SK-N-SH (cell line): ENCODE measurements around the gene NKX6-2. TPM values are rescaled to one million over a fixed set of nuclear protein-coding genes. Genes with fewer than 3 reads are reported as not detected.

Experiments
- CTCF ChIA-PET: fragments of 300-600, 350-600 bp; formaldehyde crosslinking; extraction: SDS; loops from one replicate; lab custom pipeline; 2021; lab: Yijun Ruan, JAX
- POLR2A ChIA-PET: fragments of 350-600 bp; sonication (Branson Sonifier 250); formaldehyde crosslinking; extraction: SDS; loops from one replicate; lab custom pipeline; 2020; ENCODE audit warnings: antibody characterized with exemption, inconsistent platforms; lab: Yijun Ruan, JAX
- DNase-seq: peaks from one replicate; pipeline ENCODE4 v3.0.0; 2012
- H2AFZ ChIP-seq: fragments of 200-600 bp; sonication (generic); 2 replicates; pipeline ENCODE4 v1.8.1; 2016; ENCODE audit warnings: antibody characterized with exemption, mild to moderate bottlenecking, low read depth
- H3F3A ChIP-seq: fragments of 200-600 bp; sonication (generic); replicated peaks from 2 replicates; pipeline ENCODE3; 2016; ENCODE audit warnings: antibody characterized with exemption, mild to moderate bottlenecking; ENCODE audit not compliant: insufficient read depth
- H3K27ac ChIP-seq, 2 experiments: fragments of 200-500 bp in 1 of 2; fragments of 200-600 bp in 1 of 2; sonication (Bioruptor generic) in 1 of 2; sonication (generic), shearing (Covaris generic) in 1 of 2; 2 replicates each; pipeline versions ENCODE4 v1.5.1 to v1.6.1; 2014 to 2016; ENCODE audit warnings: low read depth in 2 of 2, inconsistent platforms in 1 of 2, low read length in 1 of 2, mild to moderate bottlenecking in 1 of 2, mixed read lengths in 1 of 2
- H3K27me3 ChIP-seq: fragments of 200-600 bp; sonication (generic), shearing (Covaris generic); 2 replicates; pipeline ENCODE4 v1.6.1; 2016; ENCODE audit warnings: mixed run types; ENCODE audit not compliant: insufficient read depth
- H3K36me3 ChIP-seq, 2 experiments: fragments of 200-500 bp in 1 of 2; fragments of 200-600 bp in 1 of 2; sonication (Bioruptor generic) in 1 of 2; sonication (generic) in 1 of 2; replicated peaks in 1 of 2; 2 replicates each; pipeline versions ENCODE3 to v1.5.1; 2014 to 2016; ENCODE audit warnings: low read length in 1 of 2, mild to moderate bottlenecking in 1 of 2; ENCODE audit not compliant: insufficient read depth in 2 of 2, control insufficient read depth in 1 of 2
- H3K4me1 ChIP-seq, 2 experiments: fragments of 200-500 bp in 1 of 2; fragments of 200-600 bp in 1 of 2; sonication (Bioruptor generic) in 1 of 2; sonication (generic), shearing (Covaris generic) in 1 of 2; 2 replicates each; pipeline versions ENCODE4 v1.5.1 to v1.6.1; 2014 to 2016; ENCODE audit warnings: low read depth in 1 of 2, low read length in 1 of 2, mixed run types in 1 of 2; ENCODE audit not compliant: insufficient read depth in 2 of 2, control insufficient read depth in 1 of 2
- H3K4me2 ChIP-seq: fragments of 200-600 bp; sonication (generic), shearing (Covaris generic); 2 replicates; pipeline ENCODE4 v1.6.1; 2017; ENCODE audit warnings: mixed run types
- H3K4me3 ChIP-seq, 2 experiments: fragments of 200-500 bp in 1 of 2; fragments of 200-600 bp in 1 of 2; sonication (Bioruptor generic) in 1 of 2; sonication (generic), shearing (Covaris generic) in 1 of 2; 2 replicates each; pipeline versions ENCODE4 v1.5.1 to v1.8.1; 2014 to 2016; ENCODE audit warnings: low read depth in 2 of 2, inconsistent platforms in 1 of 2, low read length in 1 of 2, mild to moderate bottlenecking in 1 of 2, mixed read lengths in 1 of 2, moderate library complexity in 1 of 2
- H3K79me2 ChIP-seq: fragments of 200-600 bp; sonication (generic); 2 replicates; pipeline ENCODE4 v1.8.1; 2017; ENCODE audit warnings: mild to moderate bottlenecking; ENCODE audit not compliant: insufficient read depth
- H3K9ac ChIP-seq: fragments of 200-600 bp; sonication (generic); 2 replicates; pipeline ENCODE4 v1.6.1; 2017; ENCODE audit warnings: mixed run types
- H3K9me2 ChIP-seq: fragments of 200-600 bp; sonication (generic); 2 replicates; pipeline ENCODE4 v1.6.1; 2017; ENCODE audit warnings: mixed run types
- H3K9me3 ChIP-seq: fragments of 200-600 bp; sonication (generic); 2 replicates; pipeline ENCODE4 v1.6.1; 2017; ENCODE audit warnings: mixed run types, mild to moderate bottlenecking, moderate library complexity
- H4K20me1 ChIP-seq: fragments of 200-600 bp; sonication (generic); 2 replicates; pipeline ENCODE4 v1.6.1; 2017; ENCODE audit warnings: mild to moderate bottlenecking, mixed run types; ENCODE audit not compliant: insufficient read depth
- CHD2 ChIP-seq: fragments of 150-350 bp; IDR thresholded peaks from 2 replicates; pipeline ENCODE4 v1.6.1; 2018; ENCODE audit warnings: low read length; ENCODE audit not compliant: partially characterized antibody
- EZH2phosphoT487 ChIP-seq: fragments of 200-600 bp; sonication (generic); IDR thresholded peaks from 2 replicates; pipeline ENCODE4 v1.6.1; 2017; ENCODE audit warnings: low read depth, mixed run types, mild to moderate bottlenecking, antibody characterized with exemption, moderate library complexity, borderline replicate concordance
- FOSL2 ChIP-seq: IDR thresholded peaks from 2 replicates; pipeline ENCODE4 v1.4.0; 2012; ENCODE audit warnings: low read depth, mild to moderate bottlenecking, moderate library complexity, borderline replicate concordance
- FOXJ3 ChIP-seq: sonication (generic); formaldehyde crosslinking; IDR thresholded peaks from 2 replicates; pipeline ENCODE4 v1.5.1; 2020; ENCODE audit warnings: mild to moderate bottlenecking, missing genetic modification reagents
- FOXM1 ChIP-seq: IDR thresholded peaks from 2 replicates; pipeline ENCODE4 v1.4.0; 2012; ENCODE audit warnings: low read depth, mild to moderate bottlenecking
- GATA2 ChIP-seq: sonication (generic); formaldehyde crosslinking; IDR thresholded peaks from 2 replicates; pipeline ENCODE4 v1.5.0; 2020; ENCODE audit warnings: mild to moderate bottlenecking, missing genetic modification reagents
- NFIC ChIP-seq: IDR thresholded peaks from 2 replicates; pipeline ENCODE4 v1.4.0; 2012; ENCODE audit warnings: borderline replicate concordance
- NRF1 ChIP-seq: IDR thresholded peaks from 2 replicates; pipeline ENCODE4 v1.6.1; 2012; ENCODE audit warnings: low read depth, mild to moderate bottlenecking, low read length
- RAD21 ChIP-seq: IDR thresholded peaks from 2 replicates; pipeline ENCODE4 v1.6.1; 2012; ENCODE audit warnings: mild to moderate bottlenecking, low read length
- RCOR1 ChIP-seq: fragments of 150-350 bp; IDR thresholded peaks from 2 replicates; pipeline ENCODE4 v1.6.1; 2017; ENCODE audit warnings: antibody characterized with exemption, low read length
- TCF12 ChIP-seq: IDR thresholded peaks from 2 replicates; pipeline ENCODE4 v1.4.0; 2012
- TEAD4 ChIP-seq: IDR thresholded peaks from 2 replicates; pipeline ENCODE4 v1.4.0; 2012; ENCODE audit warnings: mild to moderate bottlenecking, borderline replicate concordance; ENCODE audit not compliant: insufficient read depth
- WGBS: methylation state at CpG from one replicate; pipeline ENCODE4 v1.1.6; 2017; ENCODE audit warnings: low lambda C conversion rate; 5-methylcytosine and 5-hydroxymethylcytosine counted together
- polyA plus RNA-seq, 3 experiments: library from polyadenylated mRNA; depleted of rRNA; stranded (reverse); fragments of >200 nt; gene quantifications; 2 replicates each; pipeline ENCODE4 v1.2.3, GENCODE V29; 2012
- TF ChIP-seq, protein P1 (sequence below): IDR thresholded peaks from 2 replicates; pipeline ENCODE4 v1.4.0; 2012; ENCODE audit warnings: low read depth, borderline replicate concordance
- TF ChIP-seq, protein P2 (sequence below): IDR thresholded peaks from 2 replicates; pipeline ENCODE4; 2012
- TF ChIP-seq, protein P3 (sequence below): fragments of 200-600 bp; sonication (generic); IDR thresholded peaks from 2 replicates; pipeline ENCODE4 v1.6.1; 2017; ENCODE audit warnings: antibody characterized with exemption, mild to moderate bottlenecking, moderate library complexity
- TF ChIP-seq, protein P4 (sequence below): IDR thresholded peaks from 2 replicates; pipeline ENCODE4 v1.4.0; 2012; ENCODE audit warnings: low read depth, borderline replicate concordance

NKX6-2 gene
- polyA plus RNA-seq, 1 of the 3 experiments (the other 2 are of a cell fraction): not detected

DNA sequence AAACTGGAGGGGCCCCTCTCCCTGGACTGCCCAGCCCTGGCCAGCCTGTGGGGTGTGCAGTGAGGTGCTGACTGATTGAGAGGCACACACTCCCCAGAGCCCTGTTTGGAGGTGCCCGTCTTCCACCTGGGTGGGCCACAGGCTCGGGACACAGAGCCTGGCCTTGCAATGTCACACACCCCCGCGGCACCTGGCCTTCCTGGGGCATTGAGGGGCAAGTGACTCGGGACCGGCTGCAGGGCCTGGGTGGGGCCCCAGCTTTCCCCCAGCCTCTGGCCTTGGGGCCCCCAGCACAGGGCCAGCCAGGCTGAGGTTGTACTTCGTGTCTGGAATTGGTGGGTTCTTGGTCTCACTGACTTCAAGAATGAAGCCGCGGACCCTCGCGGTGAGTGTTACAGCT, 13.9 kb upstream of the NKX6-2 start:
- ChIA-PET CTCF (no interaction called here), POLR2A (no interaction called here)
- Histone ChIP-seq H3K79me2 (no peaks in the 10 kb centered on the region), H2AFZ (no peak overlapping the region), H3K27me3 (no peaks in the 10 kb centered on the region; the same call in 1 of the 2 replicates), H3K36me3 (no peaks in the 10 kb centered on the region), H3K27ac (no peak overlapping the region), H3K4me3 (no peak overlapping the region), H3K9me3 (no peaks in the 10 kb centered on the region), H3F3A (no peaks in the 10 kb centered on the region), H3K4me2 (no peak overlapping the region), H3K9me2 (no peaks in the 10 kb centered on the region), H3K9ac (no peak overlapping the region), H3K4me1 (peaks cover 0 to 9% of the 10 kb centered on the region in 2 experiments; a peak in 1 of 4 replicates), H4K20me1 (no peaks in the 10 kb centered on the region)
- no peak for DNase-seq
- TF ChIP-seq FOXJ3 (CRISPR knock-in tag) (no peak), FOSL2 (no peak), TCF12 (no peak), NFIC (no peak), NRF1 (no peak), TEAD4 (no peak), EZH2phosphoT487 (no peak)
- TF ChIP-seq, protein P1, sequence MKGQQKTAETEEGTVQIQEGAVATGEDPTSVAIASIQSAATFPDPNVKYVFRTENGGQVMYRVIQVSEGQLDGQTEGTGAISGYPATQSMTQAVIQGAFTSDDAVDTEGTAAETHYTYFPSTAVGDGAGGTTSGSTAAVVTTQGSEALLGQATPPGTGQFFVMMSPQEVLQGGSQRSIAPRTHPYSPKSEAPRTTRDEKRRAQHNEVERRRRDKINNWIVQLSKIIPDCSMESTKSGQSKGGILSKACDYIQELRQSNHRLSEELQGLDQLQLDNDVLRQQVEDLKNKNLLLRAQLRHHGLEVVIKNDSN: no peak
- no CpG with 5 or more reads among the region's 11 CpGs for WGBS

DNA sequence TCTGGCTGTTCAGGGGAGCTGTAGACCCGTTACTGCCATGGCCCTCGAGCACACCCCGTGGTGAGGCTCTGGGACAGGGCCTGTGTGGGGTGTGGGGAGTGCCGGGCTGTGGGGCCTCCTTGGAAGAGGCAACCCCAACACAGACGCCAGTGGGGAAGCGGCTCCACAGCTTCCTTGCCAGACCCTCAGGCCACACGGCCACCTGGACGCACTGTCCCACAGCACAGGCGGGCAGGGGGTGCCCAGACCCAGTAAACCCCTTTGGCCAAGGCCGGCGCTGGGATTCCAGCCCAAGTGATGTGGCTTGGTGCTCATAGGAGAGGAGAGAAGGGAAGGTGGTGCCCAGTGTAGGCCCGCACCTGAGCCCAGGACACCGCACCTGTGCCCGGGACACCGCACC, 12.9 kb upstream of the NKX6-2 start:
- peaks cover under 1% of the 10 kb centered on the region; the same call in 1 of the 2 replicates for H3K27me3 ChIP-seq
- CTCF ChIA-PET: no interaction called here
- no peaks in the 10 kb centered on the region for H3F3A ChIP-seq
- POLR2A ChIA-PET: no interaction called here
- H3K4me2 ChIP-seq: no peak overlapping the region
- no peak overlapping the region for H3K27ac ChIP-seq
- no peaks in the 10 kb centered on the region for H4K20me1 ChIP-seq
- 78% methylated on average over 12 of the region's 15 CpGs for WGBS
- H3K9me2 ChIP-seq: no peaks in the 10 kb centered on the region
- no peaks in the 10 kb centered on the region for H3K79me2 ChIP-seq
- H3K9ac ChIP-seq: no peak overlapping the region
- no peaks in the 10 kb centered on the region for H3K36me3 ChIP-seq
- H3K4me1 ChIP-seq: peaks cover 0 to 18% of the 10 kb centered on the region in 2 experiments; a peak in 1 of 4 replicates
- H3K9me3 ChIP-seq: no peaks in the 10 kb centered on the region
- DNase-seq: no peak
- H2AFZ ChIP-seq: no peak overlapping the region
- no peak for TF ChIP-seq FOXM1
- no peak for TF ChIP-seq CHD2
- H3K4me3 ChIP-seq: no peak overlapping the region

DNA sequence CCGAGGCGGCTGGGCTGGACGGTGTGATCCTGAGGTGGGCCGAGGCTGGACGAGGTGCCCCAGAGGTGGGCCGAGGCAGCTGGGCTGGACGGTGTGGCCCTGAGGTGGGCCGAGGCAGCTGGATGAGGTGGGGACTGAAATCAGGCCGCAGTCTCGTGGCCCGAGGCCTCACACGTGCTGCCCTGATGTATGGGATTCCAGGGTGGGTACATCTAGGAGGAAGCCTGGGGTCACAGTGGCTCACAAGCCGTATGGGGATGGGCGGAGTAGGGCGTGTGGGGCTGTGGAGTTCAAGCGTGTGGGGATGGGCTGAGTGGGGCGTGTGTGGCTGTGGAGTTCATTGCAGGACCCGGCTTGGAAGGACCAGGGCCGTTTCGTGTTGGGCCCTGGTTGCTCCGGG, 12.5 kb upstream of the NKX6-2 start:
- CTCF ChIA-PET: interaction anchor here (1.3 kb wide), 1 partner anchor 144 kb away, joined by 5 read pairs; no protein-coding TSS in a partner anchor
- POLR2A ChIA-PET: no interaction called here
- TF ChIP-seq, protein P2, sequence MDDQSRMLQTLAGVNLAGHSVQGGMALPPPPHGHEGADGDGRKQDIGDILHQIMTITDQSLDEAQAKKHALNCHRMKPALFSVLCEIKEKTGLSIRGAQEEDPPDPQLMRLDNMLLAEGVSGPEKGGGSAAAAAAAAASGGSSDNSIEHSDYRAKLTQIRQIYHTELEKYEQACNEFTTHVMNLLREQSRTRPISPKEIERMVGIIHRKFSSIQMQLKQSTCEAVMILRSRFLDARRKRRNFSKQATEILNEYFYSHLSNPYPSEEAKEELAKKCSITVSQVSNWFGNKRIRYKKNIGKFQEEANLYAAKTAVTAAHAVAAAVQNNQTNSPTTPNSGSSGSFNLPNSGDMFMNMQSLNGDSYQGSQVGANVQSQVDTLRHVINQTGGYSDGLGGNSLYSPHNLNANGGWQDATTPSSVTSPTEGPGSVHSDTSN: no peak
- TF ChIP-seq GATA2 (CRISPR knock-in tag) (no peak), RCOR1 (no peak), RAD21 (no peak), TEAD4 (no peak)
- TF ChIP-seq, protein P3, sequence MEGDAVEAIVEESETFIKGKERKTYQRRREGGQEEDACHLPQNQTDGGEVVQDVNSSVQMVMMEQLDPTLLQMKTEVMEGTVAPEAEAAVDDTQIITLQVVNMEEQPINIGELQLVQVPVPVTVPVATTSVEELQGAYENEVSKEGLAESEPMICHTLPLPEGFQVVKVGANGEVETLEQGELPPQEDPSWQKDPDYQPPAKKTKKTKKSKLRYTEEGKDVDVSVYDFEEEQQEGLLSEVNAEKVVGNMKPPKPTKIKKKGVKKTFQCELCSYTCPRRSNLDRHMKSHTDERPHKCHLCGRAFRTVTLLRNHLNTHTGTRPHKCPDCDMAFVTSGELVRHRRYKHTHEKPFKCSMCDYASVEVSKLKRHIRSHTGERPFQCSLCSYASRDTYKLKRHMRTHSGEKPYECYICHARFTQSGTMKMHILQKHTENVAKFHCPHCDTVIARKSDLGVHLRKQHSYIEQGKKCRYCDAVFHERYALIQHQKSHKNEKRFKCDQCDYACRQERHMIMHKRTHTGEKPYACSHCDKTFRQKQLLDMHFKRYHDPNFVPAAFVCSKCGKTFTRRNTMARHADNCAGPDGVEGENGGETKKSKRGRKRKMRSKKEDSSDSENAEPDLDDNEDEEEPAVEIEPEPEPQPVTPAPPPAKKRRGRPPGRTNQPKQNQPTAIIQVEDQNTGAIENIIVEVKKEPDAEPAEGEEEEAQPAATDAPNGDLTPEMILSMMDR: no peak
- TF ChIP-seq, protein P4, sequence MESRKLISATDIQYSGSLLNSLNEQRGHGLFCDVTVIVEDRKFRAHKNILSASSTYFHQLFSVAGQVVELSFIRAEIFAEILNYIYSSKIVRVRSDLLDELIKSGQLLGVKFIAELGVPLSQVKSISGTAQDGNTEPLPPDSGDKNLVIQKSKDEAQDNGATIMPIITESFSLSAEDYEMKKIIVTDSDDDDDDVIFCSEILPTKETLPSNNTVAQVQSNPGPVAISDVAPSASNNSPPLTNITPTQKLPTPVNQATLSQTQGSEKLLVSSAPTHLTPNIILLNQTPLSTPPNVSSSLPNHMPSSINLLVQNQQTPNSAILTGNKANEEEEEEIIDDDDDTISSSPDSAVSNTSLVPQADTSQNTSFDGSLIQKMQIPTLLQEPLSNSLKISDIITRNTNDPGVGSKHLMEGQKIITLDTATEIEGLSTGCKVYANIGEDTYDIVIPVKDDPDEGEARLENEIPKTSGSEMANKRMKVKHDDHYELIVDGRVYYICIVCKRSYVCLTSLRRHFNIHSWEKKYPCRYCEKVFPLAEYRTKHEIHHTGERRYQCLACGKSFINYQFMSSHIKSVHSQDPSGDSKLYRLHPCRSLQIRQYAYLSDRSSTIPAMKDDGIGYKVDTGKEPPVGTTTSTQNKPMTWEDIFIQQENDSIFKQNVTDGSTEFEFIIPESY: no peak
- TF ChIP-seq, protein P1: no peak

More for the DNA sequence above, 12.5 kb upstream of the NKX6-2 start:
- no peak overlapping the region for H3K9ac ChIP-seq
- H4K20me1 ChIP-seq: no peaks in the 10 kb centered on the region
- H3K4me3 ChIP-seq: no peak overlapping the region
- H3K4me1 ChIP-seq: peaks cover 0 to 18% of the 10 kb centered on the region in 2 experiments; a peak in 1 of 4 replicates
- H2AFZ ChIP-seq: no peak overlapping the region
- no peaks in the 10 kb centered on the region for H3K79me2 ChIP-seq
- peaks cover 5% of the 10 kb centered on the region; the same call in 1 of the 2 replicates for H3K27me3 ChIP-seq
- no peaks in the 10 kb centered on the region for H3K9me2 ChIP-seq
- DNase-seq: no peak
- no peaks in the 10 kb centered on the region for H3F3A ChIP-seq
- no peak overlapping the region for H3K27ac ChIP-seq
- no peaks in the 10 kb centered on the region for H3K36me3 ChIP-seq
- H3K9me3 ChIP-seq: no peaks in the 10 kb centered on the region
- no peak overlapping the region for H3K4me2 ChIP-seq
- 66% methylated on average over 12 of the region's 21 CpGs for WGBS
